Common myeloid progenitor, CD34-positive (primary cell): ENCODE measurements around the gene GNAI2.
"Not testable (repeated sequence)": the region's sequence is repeated elsewhere in the genome, so short reads cannot be mapped to it uniquely, and the experiment has no call there.

Experiments used
- CTCF ChIA-PET: fragments of 350-600 bp; sonication (Branson Sonifier 250); formaldehyde crosslinking; loops from one replicate; lab custom pipeline; 2021; ENCODE audit warnings: antibody characterized with exemption; lab: Charles Lee
- POLR2A ChIA-PET: fragments of 350-600 bp; sonication (Branson Sonifier 250); formaldehyde crosslinking; loops from one replicate; lab custom pipeline; 2021; ENCODE audit warnings: antibody characterized with exemption; lab: Charles Lee
- DNase-seq, 3 donors: peaks; one replicate each; pipeline versions ENCODE4 v3.0.0 to v3.0.0-alpha.2; 2013
- H3K27ac ChIP-seq, 2 experiments: 1 replicate in 1 of 2; 2 replicates in 1 of 2; pipeline ENCODE4 v1.7.0; 2013; ENCODE audit warnings: inconsistent platforms in 2 of 2, low read length in 2 of 2, mild to moderate bottlenecking in 2 of 2, low read depth in 1 of 2, moderate library complexity in 1 of 2; ENCODE audit not compliant: severe bottlenecking in 2 of 2, insufficient read depth in 1 of 2, poor library complexity in 1 of 2
- H3K27me3 ChIP-seq, 5 experiments: replicated peaks in 2 of 5; 1 replicate in 3 of 5; 2 replicates in 2 of 5; pipeline versions ENCODE4 v1.6.1 to v1.7.0; 2013; ENCODE audit warnings: low read length in 4 of 5, mild to moderate bottlenecking in 2 of 5, moderate library complexity in 2 of 5, inconsistent platforms in 1 of 5; ENCODE audit not compliant: insufficient read depth in 5 of 5, control insufficient read depth in 4 of 5
- H3K36me3 ChIP-seq, 4 experiments: 1 replicate in 2 of 4; 2 replicates in 2 of 4; pipeline versions ENCODE4 v1.6.1 to v1.7.0; 2013; ENCODE audit warnings: low read length in 3 of 4, control low read depth in 1 of 4, mild to moderate bottlenecking in 1 of 4; ENCODE audit not compliant: control insufficient read depth in 4 of 4, insufficient read depth in 4 of 4
- H3K4me1 ChIP-seq, 4 experiments: 1 replicate in 3 of 4; 2 replicates in 1 of 4; pipeline versions ENCODE4 v1.6.1 to v1.7.1; 2013; ENCODE audit warnings: low read length in 3 of 4, mild to moderate bottlenecking in 3 of 4, control low read depth in 1 of 4, inconsistent platforms in 1 of 4, moderate library complexity in 1 of 4; ENCODE audit not compliant: control insufficient read depth in 4 of 4, insufficient read depth in 4 of 4; ENCODE audit errors: control extremely low read depth in 1 of 4
- H3K4me3 ChIP-seq, 7 experiments: 1 replicate in 4 of 7; 2 replicates in 3 of 7; pipeline versions ENCODE4 v1.5.1 to v1.7.0; 2013; ENCODE audit warnings: mild to moderate bottlenecking in 7 of 7, low read length in 6 of 7, moderate library complexity in 6 of 7, inconsistent platforms in 2 of 7, low read depth in 2 of 7, control low read depth in 1 of 7; ENCODE audit not compliant: insufficient read depth in 4 of 7, control insufficient read depth in 1 of 7; ENCODE audit errors: extremely low read depth in 1 of 7
- H3K9me3 ChIP-seq, 5 experiments: 1 replicate in 4 of 5; 2 replicates in 1 of 5; pipeline versions ENCODE4 v1.6.1 to v1.7.1; 2013; ENCODE audit warnings: low read length in 4 of 5, mild to moderate bottlenecking in 2 of 5, inconsistent platforms in 1 of 5, low read depth in 1 of 5, moderate library complexity in 1 of 5; ENCODE audit not compliant: control insufficient read depth in 4 of 5, insufficient read depth in 2 of 5; ENCODE audit errors: control extremely low read depth in 1 of 5
- WGBS: methylation state at CpG from one replicate; pipeline ENCODE4 v1.1.5; 2013; ENCODE audit not compliant: insufficient coverage; 5-methylcytosine and 5-hydroxymethylcytosine counted together

Gene GNAI2

DNA sequence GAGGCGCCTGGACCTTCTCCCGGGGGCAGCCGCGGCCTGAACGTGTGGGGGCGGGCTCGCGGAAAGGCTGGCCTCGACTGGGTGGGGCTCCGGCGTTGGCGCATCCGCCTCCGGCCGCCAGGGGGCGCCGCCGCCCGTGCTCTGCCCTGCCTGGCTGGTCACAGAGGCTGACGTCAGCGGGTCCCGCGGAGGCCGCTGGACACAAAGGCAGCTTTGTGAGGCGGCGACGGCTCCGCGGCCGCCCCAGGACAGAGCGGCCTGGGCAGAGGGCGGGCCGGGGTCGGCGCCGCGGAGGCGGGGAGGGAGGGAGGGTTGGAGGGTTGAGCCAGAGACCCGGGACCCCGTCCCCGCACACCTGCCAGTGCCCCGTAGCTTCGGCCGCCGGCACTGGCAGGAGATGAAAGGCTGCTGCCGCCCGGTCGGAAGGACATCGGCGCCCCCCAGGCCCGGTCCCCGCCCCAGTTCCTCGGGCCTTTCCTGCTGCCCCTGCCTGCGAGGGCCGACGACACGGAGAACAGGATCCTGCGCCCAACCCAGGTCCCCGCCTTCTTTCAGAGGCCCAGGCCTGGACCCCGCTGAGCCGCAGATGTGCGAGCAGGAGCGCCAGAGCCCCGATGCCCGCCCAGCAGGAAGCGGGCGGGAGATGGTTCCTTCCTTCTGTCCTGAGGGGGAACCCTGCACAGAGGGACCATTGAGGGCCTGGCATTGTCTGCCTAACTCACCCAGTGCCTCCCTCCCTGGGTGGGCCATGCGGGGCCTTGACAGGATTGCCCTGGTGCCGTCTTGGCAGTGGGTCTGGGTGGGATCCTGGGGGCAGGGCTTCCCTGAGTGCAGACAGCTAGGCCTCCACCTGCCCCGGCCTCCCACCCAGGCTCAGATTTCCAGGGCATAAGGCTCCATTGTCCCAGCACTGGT lies 24.3 kb downstream of the GNAI2 start:
- Histone ChIP-seq H3K4me1 (peaks cover 0 to 16% (median 14%) of the 10 kb centered on the region in 4 experiments), H3K27ac (peak overlapping the region; percentile 50 to 75), H3K36me3 (peaks cover 18 to 44% (median 28%) of the 10 kb centered on the region in 4 experiments), H3K27me3 (peaks cover 0 to 2% (median 0%) of the 10 kb centered on the region in 5 experiments), H3K9me3 (no peaks in the 10 kb centered on the region), H3K4me3 (peak overlapping the region; percentile 32 to 76 (median 64))
- WGBS, result under 1% methylated on average over 49 of the region's 70 CpGs
- DNase-seq, result peak; percentile 75 to 88 (median 87)
- CTCF ChIA-PET, result interaction anchor here (0.7 to 72.5 kb wide), 10 partner anchors 11 to 115 kb away, joined by 3 to 1875 read pairs (median 4); partner anchors contain the start of genes GNAI2, GNAT1, HYAL3 and LSMEM2
- POLR2A ChIA-PET, result interaction anchor here (0.7 to 1.7 kb wide), 5 partner anchors 14 to 447 kb away, joined by 3 to 7 read pairs (median 3); no protein-coding TSS in a partner anchor

DNA sequence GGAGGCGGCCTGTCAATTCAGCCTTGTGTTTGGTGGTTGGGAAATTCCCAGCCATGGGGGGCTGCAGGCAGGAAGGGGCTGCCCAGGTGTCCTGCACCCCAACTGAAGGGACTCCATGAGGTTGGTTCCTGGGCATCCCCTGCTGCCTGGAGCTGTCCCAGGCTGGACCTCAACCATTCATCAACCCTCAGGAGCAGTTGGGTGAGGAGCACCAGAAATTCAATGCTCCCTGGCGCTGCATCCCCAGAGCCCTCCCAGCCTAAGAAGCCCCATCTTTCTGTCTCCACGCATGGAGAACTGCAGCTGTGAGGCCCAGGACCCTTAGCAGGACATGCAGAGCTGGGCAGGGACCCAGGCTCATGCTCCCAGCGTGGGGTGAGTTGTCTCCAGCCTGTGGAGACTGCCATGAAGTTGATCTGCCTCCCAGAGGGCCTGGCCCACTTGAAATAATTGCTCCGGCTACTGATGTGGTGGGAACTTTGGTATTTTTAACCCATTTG lies 25.0 kb downstream of the GNAI2 start:
- CTCF ChIA-PET, result interaction anchor here (1.2 to 72.5 kb wide), 4 partner anchors 11 to 114 kb away, joined by 3 to 1875 read pairs (median 986); partner anchors contain the start of genes GNAI2, GNAT1, LSMEM2 and SEMA3B
- POLR2A ChIA-PET, result interaction anchor here (1.2 to 1.7 kb wide), 3 partner anchors 15 to 76 kb away, joined by 3 to 7 read pairs (median 6); no protein-coding TSS in a partner anchor
- H3K36me3 ChIP-seq, result peaks cover 18 to 41% (median 26%) of the 10 kb centered on the region in 4 experiments
- no peak for DNase-seq
- peaks cover 0 to 9% (median 0%) of the 10 kb centered on the region in 5 experiments for H3K27me3 ChIP-seq
- peaks cover 0 to 16% (median 14%) of the 10 kb centered on the region in 4 experiments for H3K4me1 ChIP-seq
- peak overlapping the region in 3 of 7 experiments; percentile 63 to 76 (median 67) for H3K4me3 ChIP-seq
- no peaks in the 10 kb centered on the region for H3K9me3 ChIP-seq
- no peak overlapping the region for H3K27ac ChIP-seq
- 94% methylated on average over 5 of the region's 5 CpGs for WGBS

DNA sequence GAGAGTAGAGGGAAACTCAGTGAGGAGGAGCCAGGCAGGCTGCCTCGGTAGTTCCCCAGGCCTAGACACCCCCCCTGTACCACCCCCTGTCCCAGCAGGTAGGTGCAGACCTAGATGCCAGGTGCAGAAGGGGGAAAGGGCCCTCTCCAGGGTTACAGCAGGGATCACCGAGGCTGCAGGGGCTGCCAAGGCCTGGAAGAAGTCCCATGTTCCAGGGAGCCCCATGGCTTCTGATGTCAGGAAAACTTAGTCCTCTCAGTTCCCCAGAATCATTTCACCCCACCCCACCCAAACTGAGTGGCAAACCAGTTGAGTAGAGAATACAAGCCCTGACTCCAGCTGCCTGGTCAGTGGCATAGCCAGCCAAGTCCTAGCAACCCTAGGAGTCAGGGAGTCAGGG lies 25.5 kb downstream of the GNAI2 start:
- DNase-seq, result no peak
- Histone ChIP-seq H3K4me3 (no peak overlapping the region), H3K36me3 (peaks cover 15 to 36% (median 21%) of the 10 kb centered on the region in 4 experiments), H3K27ac (no peak overlapping the region), H3K27me3 (peaks cover 0 to 14% (median 2%) of the 10 kb centered on the region in 5 experiments), H3K4me1 (peaks cover 0 to 16% (median 14%) of the 10 kb centered on the region in 4 experiments), H3K9me3 (no peaks in the 10 kb centered on the region)
- no CpG with 5 or more reads among the region's 2 CpGs for WGBS
- ChIA-PET POLR2A (interaction anchor here (1.4 kb wide), 1 partner anchor 76 kb away, joined by 7 read pairs; no protein-coding TSS in a partner anchor), CTCF (interaction anchor here (10.1 to 72.5 kb wide), 3 partner anchors 12 to 69 kb away, joined by 97 to 1875 read pairs (median 1875); partner anchors contain the start of genes GNAI2, GNAT1, LSMEM2 and SEMA3B)

DNA sequence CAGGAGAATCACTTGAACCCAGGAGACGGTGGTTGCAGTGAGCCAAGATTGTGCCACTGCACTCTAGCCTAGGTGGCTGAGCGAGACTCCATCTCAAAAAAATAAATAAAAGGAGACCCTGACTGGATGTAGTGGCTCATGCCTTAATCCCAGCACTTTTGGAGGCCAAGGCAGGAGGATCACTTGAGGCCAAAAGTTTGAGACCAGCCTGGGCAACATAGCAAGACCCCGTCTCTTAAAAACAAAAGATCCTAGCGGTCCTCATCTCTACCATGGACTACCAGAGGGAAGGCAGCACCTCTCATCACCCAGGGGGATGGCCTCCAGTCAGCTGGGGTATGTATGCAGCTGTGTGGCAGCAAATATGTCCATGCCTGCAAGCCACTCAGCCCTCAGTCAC lies 26.2 kb downstream of the GNAI2 start:
- Histone ChIP-seq H3K4me1 (peaks cover 0 to 16% (median 14%) of the 10 kb centered on the region in 4 experiments), H3K36me3 (peaks cover 8 to 29% (median 15%) of the 10 kb centered on the region in 4 experiments), H3K27me3 (peaks cover 0 to 21% (median 5%) of the 10 kb centered on the region in 5 experiments)
- DNase-seq, H3K9me3 ChIP-seq, POLR2A ChIA-PET, H3K4me3 ChIP-seq, H3K27ac ChIP-seq: not testable (repeated sequence)
- 100% methylated on average over 3 of the region's 4 CpGs for WGBS
- CTCF ChIA-PET, result interaction anchor here (69.0 to 72.5 kb wide), 2 partner anchors 13 to 30 kb away, joined by 1875 read pairs; partner anchors contain the start of genes GNAI2, LSMEM2, SEMA3B and SLC38A3

DNA sequence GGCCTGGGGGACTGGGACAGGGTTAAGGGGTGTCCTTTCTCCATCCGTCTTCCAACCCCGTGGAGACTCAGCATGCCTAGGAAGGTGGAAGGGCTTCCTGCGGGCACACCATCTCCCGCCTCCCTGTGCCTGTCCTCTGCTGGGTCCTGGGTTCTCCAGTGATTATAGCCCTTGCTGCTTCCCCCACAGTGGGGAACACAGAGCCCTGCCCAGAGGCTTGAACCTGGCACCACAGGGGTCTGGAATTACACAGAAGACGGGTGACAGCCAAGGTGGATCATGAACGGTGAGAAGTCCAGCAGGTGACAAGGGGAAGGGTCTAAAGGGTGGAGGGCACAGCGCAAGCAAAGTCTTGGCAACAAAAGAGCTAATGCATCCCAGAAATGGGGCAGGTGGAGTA lies 26.8 kb downstream of the GNAI2 start:
- H3K27me3 ChIP-seq, result peaks cover 0 to 27% (median 5%) of the 10 kb centered on the region in 5 experiments
- CTCF ChIA-PET, result interaction anchor here (69.0 to 72.5 kb wide), 2 partner anchors 13 to 31 kb away, joined by 1875 read pairs; partner anchors contain the start of genes GNAI2, LSMEM2, SEMA3B and SLC38A3
- peaks cover 3 to 23% (median 9%) of the 10 kb centered on the region in 4 experiments for H3K36me3 ChIP-seq
- H3K4me3 ChIP-seq, result no peak overlapping the region
- DNase-seq, result no peak
- H3K9me3 ChIP-seq, result no peaks in the 10 kb centered on the region
- H3K27ac ChIP-seq, result no peak overlapping the region
- POLR2A ChIA-PET, result no interaction called here
- 98% methylated on average over 7 of the region's 7 CpGs for WGBS
- peaks cover 0 to 16% (median 14%) of the 10 kb centered on the region in 4 experiments for H3K4me1 ChIP-seq

DNA sequence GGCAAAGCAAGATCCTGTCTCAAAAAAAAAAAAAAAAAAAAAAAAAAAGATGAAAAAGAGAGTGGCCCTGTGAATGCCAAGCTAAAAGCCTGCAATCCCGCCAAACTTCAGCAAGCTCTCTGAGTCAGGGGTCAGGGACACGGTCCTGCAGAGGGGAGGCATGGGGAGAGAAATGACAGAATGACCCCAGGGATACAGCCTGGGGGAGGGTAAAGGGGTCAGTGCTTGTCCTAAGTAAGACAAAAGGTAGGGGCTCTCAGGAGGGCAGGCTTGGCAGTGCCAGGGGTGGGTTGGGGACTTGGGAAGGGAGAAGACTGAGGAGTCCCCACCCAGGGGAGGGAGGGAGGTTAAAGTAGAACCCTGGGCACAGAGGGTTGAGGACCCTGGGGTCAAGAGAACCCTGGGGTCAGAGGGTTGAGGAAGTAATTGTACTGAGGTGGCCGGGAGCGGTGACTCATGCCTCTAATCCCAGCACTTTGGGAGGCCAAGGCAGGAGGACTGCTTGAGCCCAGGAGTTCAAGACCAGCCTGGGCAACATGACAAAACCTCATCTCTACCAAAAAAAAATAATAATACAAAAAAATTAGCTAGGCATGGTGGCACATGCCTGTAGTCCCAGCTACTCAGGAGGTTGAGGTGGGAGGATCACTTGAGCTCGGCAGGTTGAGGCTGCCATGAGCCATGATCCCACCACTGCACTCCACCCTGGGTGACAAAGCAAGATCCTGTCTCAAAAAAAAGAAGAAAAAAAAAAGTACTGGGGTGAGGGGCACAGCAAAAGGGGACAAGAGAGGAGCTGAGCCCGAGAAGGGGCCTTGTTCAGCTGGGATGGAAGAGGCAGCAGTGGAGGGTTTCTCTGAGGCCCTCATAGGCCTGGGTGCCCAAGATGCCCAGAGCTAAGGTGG lies 27.7 kb downstream of the GNAI2 start:
- no peak overlapping the region for H3K4me3 ChIP-seq
- H3K4me1 ChIP-seq, result peaks cover 0 to 16% (median 14%) of the 10 kb centered on the region in 4 experiments
- H3K27me3 ChIP-seq, result peaks cover 0 to 36% (median 5%) of the 10 kb centered on the region in 5 experiments
- ChIA-PET CTCF (interaction anchor here (1.1 to 72.5 kb wide), 5 partner anchors 14 to 143 kb away, joined by 3 to 1875 read pairs (median 5); partner anchors contain the start of genes GNAI2, LSMEM2, SEMA3B and SLC38A3), POLR2A (interaction anchor here (0.6 to 0.8 kb wide), 4 partner anchors 14 to 65 kb away, joined by 3 to 7 read pairs (median 4); partner anchors contain the start of gene TUSC2)
- H3K36me3 ChIP-seq, result peaks cover 0 to 14% (median 2%) of the 10 kb centered on the region in 4 experiments
- no peak overlapping the region for H3K27ac ChIP-seq
- no peaks in the 10 kb centered on the region for H3K9me3 ChIP-seq
- DNase-seq, result no peak
- 85% methylated on average over 6 of the region's 6 CpGs for WGBS
